SKM-1 treated with dmso at 0.1 percent for 144 hours (cell line): ENCODE results near the gene TMEM248.
"Not testable (repeated sequence)": the region's sequence is repeated elsewhere in the genome, so short reads cannot be mapped to it uniquely, and the experiment has no call there.

Source experiments
- DNase-seq: peaks from one replicate; lab custom pipeline; 2025; ENCODE audit not compliant: unreplicated experiment; lab: John Stamatoyannopoulos, UW

TMEM248 gene

DNA sequence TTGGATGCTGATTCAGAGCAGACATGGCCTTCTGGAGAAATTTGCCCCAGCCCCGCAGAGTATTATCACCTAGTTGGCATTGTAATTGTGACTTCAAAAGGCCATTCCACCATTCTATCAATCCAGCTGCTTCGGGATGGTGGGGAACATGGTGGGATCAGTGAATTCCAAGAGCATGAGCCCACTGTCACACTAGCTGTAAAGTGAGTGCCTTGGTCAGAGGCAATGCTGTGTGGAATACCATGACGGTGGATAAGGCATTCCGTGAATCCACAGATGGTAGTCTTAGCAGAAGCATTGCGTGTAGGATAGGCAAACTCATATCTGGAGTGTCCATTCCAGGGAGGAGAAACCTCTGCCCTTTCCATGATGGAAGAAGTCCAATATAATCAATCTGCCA, 13.3 kb upstream of the TMEM248 start:
- no peak for DNase-seq

DNA sequence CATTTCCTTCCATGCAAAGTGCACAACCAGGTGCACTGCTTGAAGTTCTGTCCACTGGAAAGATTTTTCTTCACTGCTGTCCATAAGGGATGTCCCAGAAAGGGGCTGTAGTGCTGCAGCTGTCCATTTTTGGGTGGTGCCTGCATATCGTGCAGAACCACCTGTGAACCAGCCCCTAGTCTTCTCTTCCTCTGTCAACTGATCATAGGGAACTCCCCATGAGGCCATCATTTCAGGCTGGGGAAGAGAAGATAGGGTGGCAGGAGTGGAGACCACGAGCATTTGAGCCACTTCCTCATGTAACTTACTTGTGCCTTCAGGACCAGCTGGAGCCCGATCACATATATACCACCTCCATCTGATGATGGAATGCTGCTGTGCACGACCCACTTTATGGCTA, 12.4 kb upstream of the TMEM248 start:
- not testable (repeated sequence) for DNase-seq

DNA sequence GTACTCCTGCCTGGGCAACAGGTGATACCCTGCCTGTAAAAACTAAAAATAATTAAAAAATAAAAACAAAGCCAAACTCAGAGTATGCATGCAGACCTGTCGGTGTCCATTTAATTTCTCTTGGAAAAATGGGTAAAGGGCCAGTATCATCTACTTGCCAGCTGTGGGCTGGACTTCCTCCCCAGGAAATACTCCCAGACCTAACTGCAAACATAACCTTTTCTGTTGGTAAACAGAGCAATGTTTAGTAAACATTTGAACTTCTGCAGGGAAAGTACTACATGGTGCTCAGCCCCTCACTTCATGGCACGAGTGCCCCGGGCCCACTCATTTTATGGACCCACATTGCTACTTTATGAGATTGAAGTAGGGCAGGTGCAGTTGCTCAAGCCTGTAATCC, 10.2 kb upstream of the TMEM248 start:
- no peak for DNase-seq

DNA sequence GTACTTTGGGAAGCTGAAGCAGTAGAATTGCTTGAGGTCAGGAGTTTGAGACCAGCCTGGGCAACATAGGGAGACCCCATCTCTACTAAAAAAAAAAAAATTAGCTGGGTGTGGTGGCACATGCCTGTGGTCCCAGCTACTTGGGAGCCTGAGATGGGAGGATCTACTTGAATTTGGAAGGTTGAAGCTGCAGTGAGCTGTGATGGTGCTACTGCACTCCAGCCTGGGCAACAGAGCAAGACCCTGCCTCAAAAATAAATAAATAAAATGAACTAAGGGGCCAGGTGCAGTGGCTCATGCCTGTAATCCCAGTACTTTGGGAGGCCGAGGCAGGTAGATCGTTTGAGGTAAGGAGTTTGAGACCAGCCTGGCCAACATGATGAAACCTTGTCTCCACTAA, 9.8 kb upstream of the TMEM248 start:
- DNase-seq: not testable (repeated sequence)

DNA sequence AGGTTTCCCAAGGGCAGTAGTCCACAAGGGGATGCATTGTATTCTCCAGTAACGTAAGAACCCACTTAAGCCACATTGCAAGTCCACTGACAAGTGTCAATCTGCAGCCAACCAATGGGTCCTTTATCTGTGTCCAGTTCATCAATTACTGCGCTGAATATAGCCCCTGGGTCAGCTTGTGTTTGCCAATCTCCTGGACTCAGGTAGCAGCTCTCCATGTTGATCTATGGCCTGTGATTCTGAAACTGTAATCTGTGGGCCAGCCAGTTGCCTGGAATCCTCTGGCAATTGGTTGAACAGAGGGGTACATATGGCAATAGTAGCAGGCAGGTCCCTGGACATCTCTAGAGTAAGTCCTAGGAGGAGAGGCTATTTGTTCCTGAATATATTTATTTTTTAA, 8.8 kb upstream of the TMEM248 start:
- no peak for DNase-seq

DNA sequence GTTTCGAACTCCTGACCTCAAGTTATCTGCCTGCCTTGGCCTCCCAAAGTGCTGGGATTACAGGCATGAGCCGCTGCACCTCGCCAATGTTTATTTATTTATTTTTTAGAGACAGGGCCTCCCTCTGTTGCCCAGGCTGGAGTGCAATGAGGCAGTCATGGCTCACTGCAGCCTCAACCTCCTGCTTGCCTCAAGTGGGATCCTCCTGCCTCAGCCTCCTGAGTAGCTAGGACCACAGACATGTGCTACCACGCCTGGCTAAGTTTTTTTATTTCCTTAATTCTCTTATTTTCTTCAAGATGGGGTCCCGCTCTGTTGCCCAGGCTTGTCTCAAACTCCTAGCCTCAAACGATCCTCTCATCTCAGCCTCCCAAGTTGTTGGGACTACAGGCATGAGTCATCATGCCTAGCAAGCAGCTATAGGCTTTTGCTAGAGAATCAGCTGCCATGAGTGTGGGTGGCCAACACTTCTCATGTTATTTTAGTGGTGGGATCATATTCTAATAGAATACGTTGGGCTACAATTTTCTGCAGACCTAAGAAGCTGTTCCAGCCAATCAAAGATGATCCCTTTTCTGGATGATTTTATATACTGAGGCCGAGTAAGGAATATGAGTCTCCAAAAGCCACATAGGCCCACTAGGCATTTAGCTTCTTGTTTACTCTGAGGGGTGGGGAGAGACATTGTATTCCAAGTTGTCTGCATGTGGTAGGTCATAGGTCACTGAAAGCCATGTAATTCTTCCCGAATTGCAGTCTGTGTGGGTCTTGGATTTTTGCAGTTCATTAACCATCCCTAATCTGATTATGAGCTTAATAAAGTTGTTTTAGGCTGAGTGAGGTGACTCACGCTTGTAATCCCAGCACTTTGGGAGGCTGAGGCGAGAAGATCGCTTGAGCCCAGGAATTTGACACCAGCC, 7.6 kb upstream of the TMEM248 start:
- no peak for DNase-seq

DNA sequence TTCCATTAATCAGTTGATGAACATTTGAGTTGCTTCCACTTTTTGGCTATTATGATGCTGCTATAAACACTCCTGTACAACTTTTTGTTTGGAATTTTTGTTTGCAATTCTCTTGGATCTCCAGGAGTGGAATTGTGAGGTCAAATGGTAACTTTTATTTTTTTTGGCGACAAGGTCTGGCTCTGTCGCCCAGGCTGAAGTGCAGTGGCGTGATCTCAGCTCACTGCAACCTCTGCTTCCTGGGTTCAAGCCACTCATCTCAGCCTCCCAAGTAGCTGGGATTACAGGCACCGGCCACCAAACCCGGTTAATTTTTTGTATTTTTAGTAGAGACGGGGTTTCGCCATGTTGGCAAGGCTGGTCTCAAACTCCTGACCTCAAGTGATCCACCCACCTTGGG, 3.1 kb upstream of the TMEM248 start:
- not testable (repeated sequence) for DNase-seq

DNA sequence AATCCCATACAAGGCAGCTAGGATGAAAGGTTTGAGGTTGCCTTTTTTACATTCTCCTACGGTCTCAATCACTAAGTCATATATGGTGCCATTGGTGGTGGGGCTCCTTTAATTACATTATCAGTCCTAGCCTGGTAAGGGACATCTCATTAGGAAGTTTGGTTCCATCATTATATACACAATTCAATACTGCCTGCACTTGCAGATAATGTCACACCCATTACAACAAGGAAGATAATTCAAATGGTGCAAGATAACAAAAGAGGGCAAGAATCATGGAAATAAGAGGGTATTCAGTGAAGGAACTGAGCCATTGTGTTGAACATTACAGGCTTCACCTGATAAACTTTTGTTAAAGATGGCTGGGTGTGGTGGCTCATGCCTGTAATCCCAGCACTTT, 1.7 kb upstream of the TMEM248 start:
- DNase-seq: no peak

DNA sequence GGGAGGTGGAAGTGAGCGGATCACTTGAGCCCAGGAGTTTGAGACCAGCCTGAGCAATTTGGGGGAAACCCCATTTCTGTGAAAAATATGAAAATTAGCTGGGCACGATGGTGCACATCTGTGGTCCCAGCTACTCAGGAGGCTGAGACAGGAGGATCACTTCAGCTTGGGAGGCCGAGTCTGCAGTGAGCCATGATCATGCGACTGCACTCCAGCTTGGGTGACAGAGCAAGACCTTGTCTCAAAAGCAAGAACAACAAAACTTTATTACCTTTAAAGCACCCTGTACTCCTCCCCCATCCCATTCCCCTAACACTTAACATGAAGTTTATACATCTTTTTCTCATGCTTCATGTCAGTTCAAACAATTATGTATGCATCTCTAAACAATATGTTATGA, 1.3 kb upstream of the TMEM248 start:
- no peak for DNase-seq

DNA sequence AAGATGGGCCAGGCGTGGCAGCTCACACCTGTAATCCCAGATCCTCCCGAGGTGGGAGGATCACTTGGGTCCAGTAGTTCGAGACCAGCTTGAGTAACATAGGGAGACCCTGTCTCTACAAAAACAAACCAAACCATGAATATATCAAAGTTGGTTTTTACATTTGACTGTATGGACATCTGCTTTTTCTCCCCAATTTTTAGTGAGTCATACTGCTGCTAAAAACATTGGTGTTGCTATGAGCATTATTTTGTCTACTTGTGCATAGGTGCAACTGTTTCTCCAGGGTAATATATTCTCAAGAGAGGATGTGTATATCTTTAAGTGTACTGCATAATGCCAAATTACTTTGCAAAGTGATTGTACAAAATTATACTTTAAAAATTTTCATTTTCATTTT, 769 bp upstream of the TMEM248 start:
- no peak for DNase-seq

DNA sequence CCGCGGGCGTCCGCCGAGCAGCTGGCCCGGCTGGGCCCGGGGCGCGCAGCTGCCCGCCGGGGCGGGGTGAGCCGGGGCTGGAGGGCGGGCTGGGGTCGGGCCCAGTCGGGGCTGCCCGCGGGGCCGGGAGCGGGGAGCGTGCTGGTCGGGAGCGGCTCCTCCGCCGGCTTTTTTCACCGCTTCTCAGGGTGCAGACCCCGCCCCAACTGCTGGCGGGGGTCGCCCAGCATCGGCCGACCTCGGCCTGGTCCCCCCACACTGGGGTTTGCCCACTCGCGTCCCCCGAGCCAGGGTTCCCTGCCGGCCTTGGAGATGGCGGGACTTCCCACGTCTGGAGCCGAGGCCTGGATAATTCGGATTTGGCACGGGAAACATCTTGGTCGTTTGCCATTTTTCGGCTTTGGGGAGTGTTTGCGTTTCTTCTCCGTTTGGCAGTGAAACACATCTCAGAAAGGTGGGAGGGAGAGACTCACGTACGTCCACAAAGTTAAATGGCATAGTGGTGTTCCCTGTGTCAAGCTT, 432 bp downstream of the TMEM248 start:
- DNase-seq: no peak

DNA sequence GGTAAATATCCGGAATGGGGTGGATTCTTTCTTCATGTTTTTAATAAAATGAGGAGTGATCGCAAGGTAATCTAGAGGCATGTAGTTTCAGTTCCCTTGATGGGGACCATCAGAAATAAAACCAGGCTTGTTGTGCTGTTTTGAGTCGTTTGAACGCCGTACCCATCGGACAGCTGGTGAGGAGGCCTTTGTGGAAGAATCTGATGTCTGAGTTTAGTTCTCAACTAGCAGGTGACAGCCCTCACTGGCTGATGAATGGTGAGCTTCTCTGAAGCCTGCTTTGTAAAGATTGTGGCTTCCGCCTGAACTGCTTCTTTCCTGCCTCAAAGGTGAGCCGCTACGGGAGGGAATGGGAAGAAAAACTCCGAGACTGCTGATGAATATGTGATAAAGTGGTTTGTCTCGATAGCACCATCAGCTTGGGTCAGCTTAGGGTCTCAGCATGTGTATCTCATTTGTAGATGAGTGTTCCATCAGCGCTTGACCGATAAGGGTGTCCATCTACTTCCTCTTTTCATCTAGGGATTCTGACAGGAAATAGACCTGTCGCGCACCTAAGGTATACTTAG, 977 bp downstream of the TMEM248 start:
- DNase-seq: no peak

DNA sequence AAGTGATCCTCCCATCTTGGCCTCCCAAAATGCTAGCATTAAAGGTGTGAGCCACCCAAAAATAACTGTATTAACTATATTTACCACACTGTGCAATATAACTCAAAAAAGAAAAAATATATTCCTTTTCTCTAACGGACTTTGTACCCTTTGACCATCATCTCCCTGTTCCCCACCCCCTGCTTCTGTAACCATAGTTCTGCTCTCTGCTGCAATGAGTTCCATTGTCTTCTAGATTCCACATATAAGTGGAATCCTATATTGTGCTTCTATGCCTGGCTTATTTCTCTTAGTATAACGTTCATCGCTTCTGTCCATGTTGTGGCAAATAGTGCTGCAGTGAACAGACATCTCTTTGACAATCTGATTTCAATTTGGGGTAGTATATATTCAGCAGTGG, 4.2 kb downstream of the TMEM248 start:
- no peak for DNase-seq

DNA sequence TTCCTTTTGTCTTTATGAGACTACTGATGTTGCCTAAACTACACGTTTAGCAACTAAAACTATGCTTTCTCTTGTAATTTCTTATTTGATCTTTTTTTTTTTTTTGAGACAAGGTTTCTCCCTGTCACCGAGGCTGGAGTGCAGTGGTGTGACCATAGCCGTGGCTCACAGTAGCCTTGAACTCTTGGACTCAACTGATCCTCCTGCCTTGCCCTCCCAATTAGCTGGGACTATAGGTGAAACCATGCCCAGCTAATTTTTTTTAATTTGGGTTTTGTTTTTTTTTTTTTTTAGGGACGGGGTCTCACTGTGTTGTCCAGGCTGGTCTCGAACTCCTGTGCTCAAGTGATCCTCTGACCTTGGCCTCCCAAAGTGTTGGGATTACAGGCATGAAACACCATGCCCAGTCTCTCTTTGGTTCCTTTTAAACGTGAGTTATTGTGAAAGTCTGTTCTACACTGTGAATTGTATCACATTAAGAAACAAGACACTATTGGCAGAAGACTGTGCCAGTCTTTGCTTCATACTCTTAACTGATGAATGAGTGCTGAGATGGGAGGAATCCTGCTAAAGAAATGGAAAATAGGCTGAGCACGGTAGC, 6.4 kb downstream of the TMEM248 start:
- DNase-seq: no peak

DNA sequence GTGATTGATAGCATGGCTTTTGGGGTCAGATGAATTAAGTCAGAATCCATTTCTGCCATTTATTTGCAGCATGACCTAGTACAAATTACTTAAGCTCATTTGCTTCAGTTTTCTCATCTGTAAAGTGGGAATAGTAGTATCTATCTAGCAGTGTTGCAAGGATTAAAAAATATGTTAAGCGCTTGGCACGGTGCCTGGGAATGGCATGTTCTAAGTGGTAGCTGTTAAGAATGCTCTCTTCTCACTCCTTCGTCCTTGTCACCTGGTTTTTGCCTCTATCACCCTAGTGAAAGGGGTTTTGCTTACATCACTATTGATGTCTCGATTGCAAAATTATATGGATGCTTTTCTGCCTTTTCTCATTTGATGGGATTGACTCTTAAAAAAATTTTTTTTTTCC, 7.4 kb downstream of the TMEM248 start:
- DNase-seq: no peak

DNA sequence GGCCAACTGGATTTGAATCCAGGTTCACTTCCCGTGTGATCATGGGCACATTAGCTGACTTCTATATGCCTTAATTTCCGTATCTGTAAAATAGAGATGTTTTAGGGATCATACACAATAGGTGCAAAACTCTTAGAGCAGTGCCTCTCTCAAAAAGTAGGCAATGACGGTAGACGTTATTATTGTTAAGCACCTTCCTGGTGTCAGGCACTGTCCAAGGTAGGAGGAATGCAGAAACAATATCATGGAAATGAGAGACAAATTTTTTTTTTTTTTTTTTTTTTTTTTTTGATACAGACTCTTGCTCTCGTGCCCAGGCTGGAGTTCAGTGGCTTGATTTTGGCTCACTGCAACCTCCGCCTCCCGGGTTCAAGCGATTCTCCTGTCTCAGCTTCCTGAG, 8.1 kb downstream of the TMEM248 start:
- no peak for DNase-seq

DNA sequence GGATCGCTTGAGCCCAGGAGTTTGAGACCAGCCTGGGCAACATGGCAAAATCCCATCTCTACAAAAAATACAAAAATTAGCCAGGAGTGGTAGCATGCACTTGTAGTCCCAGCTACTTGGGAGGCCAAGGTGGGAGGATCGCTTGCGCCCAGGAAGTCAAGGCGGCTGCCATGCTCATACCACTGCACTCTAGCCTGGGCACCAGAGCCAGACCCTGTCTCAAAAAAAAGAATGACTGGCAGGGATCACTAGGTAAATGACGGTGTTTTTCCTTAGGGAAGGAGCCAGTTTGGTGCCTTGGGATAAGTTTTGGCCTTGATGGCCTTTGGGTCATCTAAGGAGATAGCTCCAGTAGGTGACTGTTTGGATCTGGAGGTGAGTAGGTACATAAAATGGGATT, 8.9 kb downstream of the TMEM248 start:
- DNase-seq: no peak

DNA sequence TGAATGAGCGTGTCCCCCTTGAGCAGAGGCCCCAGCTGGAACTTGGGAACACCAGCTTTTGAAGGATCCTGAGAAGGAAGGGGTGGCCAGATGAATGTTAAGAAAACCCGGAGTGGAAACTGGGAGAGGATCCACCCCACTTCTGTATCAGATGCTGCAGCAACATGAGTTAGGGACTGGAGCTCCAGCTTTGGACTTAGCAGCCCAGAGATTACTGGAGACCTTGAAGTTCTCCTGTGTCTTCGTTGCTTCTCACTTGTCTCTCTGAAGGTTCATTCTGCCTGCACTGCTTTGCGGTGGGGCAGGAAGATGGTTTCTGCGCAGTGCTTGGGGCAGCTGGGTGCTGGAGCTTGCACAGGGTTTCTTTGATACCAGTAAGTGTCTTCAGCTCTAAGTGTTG, 9.3 kb downstream of the TMEM248 start:
- no peak for DNase-seq

DNA sequence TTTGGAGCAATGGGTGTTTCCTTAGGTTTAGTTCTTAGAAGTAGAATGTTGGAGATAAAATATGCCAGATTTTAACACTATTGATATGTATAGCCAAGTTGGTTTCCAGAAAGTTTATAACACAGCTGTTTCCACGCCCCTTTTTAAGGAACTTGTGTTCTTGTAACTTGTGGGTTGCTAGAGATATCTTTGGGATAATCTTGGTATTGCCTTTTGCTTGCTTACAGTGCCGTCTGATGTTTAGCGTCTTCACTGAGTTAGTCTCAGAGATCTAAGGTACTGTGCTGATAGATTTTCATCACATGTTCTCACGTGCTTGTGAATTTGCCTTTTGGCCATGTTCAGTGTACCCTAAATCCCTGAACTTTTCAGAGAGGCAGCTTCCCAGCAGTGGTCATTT, 12.4 kb downstream of the TMEM248 start:
- DNase-seq: no peak

DNA sequence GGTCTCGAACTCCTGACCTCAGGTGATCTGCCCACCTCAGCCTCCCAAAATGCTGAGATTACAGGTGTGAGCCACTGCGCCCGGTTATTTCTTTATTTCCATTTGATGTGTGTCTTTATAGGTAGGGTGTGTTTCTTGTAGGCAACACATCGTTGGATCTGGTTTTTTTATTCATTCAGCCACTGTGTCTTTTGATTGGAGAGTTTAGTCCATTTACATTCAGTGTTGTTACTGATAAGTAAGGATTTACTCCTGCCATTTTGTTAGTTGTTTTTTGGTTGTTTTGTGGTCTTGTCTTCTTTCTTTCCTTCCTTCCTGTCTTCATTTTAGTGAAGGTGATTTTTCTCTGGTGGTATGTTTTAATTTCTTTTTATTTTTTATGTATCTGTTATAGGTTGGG, 16.9 kb downstream of the TMEM248 start:
- no peak for DNase-seq

DNA sequence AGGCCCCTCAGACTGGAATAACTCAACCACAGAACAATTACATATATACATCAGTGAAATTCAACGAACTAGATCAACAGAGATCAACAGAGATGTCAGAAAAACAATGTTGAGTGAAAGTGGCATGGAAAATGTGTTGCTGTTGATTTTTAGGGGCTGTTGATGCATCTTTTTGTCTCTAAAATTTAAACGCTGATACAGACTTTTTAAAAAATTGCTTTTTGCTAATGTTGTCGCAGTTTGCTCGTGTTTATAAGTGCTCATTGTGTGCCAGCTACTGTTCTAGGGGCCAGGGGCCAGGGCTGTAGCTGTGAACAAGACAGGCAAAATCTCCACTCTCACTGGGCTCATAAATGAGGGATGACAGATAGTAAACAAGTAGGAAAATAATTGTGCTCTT, 18.3 kb downstream of the TMEM248 start:
- no peak for DNase-seq

DNA sequence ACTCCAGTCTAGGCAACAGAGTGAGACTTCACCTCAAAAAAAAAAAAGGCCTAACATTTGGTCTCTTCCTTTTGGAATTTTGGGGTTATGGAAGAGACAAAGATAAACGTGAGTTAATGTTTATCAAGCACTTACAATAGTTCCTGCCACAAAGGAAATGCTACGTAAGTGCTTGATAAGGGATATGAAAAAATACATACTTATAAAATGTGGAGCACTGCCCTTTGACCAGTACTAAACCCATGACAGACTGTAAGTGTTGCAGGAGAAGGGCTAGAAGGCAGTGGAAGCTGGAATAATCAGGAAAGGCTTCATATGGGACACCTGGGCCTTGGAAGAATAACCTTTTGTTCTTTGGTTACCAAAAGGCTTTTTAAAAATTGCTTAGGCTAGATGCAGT, 25.5 kb downstream of the TMEM248 start:
- no peak for DNase-seq
